ENCODE data around the gene CCT4. TPM values are rescaled to one million over a fixed set of nuclear protein-coding genes. Genes with fewer than 3 reads are reported as not detected.
"Not testable (repeated sequence)": the region's sequence is repeated elsewhere in the genome, so short reads cannot be mapped to it uniquely, and the experiment has no call there.

CCT4 gene, protein sequence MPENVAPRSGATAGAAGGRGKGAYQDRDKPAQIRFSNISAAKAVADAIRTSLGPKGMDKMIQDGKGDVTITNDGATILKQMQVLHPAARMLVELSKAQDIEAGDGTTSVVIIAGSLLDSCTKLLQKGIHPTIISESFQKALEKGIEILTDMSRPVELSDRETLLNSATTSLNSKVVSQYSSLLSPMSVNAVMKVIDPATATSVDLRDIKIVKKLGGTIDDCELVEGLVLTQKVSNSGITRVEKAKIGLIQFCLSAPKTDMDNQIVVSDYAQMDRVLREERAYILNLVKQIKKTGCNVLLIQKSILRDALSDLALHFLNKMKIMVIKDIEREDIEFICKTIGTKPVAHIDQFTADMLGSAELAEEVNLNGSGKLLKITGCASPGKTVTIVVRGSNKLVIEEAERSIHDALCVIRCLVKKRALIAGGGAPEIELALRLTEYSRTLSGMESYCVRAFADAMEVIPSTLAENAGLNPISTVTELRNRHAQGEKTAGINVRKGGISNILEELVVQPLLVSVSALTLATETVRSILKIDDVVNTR
- 182 and 249 TPM in 2 replicates for total RNA-seq

DNA sequence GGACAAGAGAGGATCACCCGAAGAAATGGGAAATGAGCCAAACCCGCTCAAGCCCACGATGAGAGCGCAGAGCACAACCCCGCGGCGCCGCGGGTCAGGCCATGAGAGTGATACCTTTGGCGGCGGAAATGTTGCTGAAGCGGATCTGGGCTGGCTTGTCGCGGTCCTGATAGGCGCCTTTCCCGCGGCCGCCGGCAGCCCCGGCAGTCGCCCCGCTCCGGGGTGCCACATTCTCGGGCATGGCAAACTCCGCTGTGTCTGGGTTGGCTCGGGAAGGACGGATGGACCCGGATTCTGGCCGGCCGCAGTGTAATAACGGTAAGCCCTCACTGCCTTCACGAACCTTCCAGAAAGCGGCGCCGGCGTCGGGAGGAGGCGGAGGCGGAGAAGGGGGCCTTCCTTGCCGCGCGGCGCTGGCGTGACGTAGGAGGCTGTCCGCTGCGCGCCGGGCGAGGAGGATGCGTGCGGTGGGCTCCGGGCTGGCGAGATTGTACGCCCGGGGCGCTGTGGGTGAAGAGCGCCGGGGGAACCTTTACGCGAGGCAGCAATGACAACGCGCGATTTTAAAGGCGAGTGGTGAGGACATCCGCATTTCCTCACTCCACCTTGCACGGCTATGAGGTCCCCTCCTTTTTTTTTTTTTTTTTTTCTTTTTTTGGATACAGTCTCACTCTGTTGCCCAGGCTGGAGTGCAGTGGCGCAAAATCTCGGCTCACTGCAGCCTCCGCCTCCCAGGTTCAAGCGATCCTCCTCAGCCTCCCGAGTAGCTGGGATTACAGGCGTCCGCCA is at the start of gene CCT4:
Gene CCT4, minus strand, starts transcription at position 390 of the 789 bp plus-strand sequence. Its CDS starts 149 bp downstream, at position 241.
- DNase-seq (ENCODE audit: low read depth) = peak; percentile 55

DNA sequence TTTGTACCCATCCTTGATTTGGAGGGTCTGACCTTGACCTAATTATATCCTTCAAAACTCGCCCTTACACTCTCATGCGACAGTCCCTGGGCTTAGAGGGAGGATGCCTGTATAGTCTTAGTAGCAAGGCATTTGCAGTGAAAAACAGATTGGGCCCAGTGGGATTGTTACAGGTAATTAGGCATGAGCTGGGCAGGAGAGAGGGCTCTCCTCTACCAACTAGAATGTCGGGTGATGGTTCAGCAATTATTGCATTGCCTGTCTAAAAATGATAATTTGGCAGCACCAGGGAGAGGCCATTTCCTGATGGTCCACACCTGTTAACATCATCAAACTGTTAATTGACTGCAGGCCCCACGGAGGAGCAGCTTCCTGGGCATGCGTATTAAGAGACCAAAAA is 49.4 kb upstream of the CCT4 start:
- no peak for DNase-seq (ENCODE audit: low read depth)

DNA sequence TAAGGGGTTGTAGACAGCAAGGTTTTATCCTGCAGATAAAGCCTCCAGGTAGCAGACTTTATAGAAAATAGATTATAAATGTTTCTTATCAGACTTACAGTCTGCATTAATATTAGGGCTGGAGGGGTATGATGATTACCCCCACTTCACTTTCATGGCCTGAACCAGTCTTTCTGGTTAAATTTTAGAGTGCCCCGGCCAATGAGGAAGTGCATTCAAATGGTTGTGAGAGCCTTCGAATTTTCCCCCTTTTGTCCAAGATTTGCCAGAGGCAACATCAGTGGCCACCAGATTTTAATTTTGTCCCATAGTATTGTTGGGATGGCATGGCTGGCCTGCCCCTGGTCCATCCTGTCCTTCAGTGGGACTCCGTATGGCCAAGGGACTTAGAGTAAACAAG is 48.6 kb upstream of the CCT4 start:
- DNase-seq (ENCODE audit: low read depth) = no peak

DNA sequence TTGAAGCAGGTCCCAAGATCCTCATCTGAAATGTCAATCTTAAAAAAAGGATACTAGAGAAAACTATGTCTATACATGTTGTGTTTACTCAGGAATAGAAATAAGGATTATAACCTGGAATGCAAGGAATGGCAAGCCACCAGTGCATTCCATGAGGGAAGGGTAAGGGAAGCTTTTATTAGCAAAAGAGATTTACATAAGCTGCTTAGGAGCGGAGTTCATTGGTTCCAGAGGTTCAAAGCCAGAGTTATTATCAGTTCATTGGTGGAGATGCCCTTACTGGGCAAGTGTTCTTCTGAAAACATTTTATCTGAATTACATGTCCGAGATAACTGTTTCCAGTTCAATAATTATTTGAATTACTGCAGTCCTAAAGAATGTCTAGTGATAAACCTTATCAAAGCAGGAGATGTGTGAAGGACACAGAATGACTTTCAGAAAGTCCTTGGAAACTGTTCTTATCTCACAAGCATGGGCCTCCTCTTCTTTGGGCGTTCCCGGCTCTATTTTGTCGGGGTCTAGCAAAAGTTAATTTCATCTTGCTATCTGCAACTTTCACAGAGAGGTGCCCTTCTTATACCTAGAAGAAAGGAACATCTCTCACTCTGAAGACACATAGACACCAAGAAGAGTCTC is 40.5 kb upstream of the CCT4 start:
- DNase-seq (ENCODE audit: low read depth) = no peak

DNA sequence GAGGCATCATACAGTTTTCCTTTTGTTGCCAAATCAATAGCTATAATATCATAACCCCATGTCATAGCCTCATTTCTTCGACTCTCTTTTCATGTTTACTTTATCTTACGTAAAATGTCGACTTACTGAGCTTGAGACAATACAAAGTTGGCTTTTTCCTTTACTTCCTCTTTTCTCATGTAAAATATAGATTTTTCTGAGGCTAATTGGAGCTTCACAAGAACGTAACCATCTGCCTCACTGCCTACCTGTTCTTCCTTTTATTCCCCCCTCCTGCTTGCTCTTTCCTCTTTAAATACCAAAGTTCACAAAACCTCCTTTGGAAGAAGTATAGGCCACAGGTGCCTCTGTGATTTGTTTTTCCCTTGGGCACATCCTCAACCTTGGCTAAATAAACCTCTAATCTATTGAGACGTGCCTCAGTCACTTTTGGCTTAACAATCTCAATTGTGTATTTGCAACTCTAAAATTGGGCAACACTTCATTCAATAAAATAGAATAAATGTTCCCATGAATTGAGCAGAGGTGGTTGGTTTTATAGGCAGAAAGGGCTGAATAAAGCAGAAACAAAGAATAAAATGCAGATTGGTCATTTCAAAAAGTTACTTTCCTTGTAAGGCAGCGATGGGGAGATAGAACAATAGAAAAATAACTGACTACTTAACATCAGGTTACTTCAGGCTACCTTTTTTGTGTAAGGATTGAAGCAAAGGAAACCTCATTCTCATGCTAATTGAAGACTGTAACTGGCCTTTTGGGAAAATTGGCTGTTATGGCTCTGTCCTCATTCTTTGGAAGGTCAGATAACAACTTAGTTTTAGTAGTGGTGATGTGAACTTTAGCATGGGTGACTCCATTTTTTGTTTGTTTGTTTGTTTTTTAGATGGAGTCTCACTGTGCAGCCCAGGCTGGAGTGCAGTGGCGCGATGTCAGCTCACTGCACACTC is 38.3 kb upstream of the CCT4 start:
- DNase-seq (ENCODE audit: low read depth) = no peak

DNA sequence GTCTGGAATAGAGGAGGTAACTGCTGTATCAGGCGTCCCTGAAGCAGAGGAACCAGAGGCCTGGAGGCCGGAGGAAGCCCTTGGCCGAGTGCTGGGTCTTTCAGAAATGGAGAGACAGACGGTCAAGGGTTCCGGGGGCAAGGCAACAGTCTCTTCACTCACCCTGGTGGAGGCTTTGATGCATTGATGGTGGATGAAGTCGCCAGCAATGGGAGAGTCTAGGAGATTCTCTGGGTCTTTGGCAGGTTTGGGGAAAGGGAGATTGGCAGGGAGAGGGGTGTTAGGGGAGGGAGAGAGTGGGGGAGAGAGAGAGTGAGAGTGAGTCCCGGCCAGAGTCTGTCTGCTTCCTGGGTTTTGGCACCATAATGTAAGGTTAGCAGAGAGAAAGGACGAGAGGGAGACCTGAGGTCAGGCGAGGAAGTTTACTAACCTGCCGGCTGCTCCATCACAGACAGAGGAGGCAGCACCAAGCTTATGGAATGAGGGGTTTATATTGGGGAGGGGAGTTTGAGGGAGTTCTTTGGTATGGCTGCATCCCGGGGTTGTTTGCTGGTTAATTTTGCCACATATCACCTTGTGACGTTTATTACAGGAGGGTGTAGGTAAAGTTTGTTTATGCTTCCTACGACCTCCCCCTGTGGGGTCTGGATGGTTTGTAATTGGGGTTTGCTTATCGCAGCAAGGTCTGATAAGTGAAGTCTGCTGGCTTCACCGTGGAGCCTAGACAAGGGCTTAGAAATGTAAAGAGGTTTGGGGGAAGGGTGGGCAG is 36.6 kb upstream of the CCT4 start:
- DNase-seq (ENCODE audit: low read depth) = no peak

DNA sequence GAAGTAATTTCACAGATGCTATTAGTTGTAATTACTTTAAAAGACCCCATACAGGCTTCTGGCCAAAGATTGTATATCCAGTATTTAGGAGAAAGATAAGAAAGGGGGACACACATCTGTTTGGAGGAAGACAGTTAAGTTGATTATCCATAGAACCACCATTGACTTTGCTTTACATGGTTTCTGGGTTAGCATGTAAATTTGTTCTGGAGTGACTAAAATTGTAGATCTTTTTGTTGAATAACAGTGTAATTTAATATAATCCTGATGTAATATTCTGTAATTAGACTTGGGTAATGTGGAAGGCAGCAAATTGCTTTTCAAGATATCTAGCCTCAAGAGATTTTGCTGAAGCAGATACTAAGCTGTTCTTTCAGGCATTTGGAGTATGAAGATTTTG is 34.3 kb upstream of the CCT4 start:
- DNase-seq (ENCODE audit: low read depth) = no peak

DNA sequence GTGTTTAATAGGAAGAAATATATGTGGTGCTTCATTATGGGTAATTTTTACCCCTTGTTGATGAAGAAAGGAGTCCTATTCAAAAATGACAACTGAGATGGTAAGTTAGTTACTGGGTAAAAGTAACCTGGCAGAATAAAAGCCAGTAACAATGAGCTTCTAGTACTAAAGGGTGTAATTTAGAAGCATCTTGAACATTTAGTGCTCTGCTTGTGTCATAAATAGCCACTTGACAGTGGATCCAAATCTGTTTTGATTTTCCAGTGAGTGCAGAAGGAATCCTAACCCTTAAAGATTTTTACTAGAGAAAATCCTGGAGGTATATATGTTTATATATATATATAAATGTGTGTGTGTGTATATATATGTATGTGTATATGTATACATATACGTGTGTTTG is 32.1 kb upstream of the CCT4 start:
- DNase-seq (ENCODE audit: low read depth) = no peak

DNA sequence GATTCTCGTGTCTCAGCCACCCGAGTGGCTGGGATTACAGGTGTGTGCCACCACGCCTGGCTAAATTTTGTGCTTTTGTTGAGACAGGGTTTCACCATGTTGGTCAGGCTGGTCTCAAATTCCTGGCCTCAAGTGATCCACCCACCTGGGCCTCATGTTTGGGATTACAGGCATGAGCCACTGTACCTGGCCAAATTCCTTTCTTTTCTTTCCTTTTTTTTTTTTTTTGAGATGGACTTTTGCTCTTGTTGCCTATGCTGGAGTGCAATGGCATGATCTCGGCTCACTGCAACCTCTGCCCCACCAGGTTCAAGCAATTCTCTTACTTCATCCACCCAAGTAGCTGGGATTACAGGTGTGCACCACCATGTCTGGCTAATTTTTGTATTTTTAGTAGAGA is 26.3 kb upstream of the CCT4 start:
- not testable (repeated sequence) for DNase-seq (ENCODE audit: low read depth)

DNA sequence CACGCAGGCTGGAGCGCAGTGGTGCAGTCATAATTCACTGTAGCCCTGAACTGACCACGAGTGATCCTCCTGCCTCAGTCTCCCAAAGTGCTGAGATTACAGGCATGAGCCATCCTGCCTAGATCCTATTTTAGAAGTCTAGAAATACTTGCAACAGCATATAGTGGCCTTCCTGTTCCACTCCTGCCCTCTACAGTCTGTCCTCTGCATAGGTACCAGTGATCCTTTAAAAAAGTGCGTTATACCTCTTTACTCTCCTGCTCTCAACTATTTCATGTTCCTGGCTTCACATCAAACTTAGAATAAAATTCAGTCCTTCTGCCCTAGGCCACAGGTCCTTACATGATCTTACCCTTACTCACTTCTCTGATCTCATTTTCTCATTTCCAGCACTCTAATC is 23.1 kb upstream of the CCT4 start:
- DNase-seq (ENCODE audit: low read depth) = peak; percentile 8

DNA sequence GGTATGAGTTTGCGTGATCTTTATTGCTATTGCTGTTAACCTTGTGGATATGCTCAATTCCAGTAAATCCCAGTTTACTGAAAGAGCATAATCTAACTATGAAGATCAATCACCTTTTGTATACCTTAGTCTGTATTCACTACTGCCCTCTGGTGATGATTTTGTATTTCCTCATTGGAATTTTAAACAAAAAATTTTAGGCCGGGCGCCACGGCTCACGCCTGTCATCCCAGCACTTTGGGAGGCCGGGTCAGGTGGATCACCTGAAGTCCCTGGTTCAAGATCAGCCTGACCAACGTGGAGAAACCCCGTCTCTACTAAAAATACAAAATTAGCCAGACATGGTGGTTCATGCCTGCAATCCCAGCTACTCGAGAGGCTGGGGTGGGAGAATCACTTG is 22.1 kb upstream of the CCT4 start:
- peak; percentile 18 for DNase-seq (ENCODE audit: low read depth)

DNA sequence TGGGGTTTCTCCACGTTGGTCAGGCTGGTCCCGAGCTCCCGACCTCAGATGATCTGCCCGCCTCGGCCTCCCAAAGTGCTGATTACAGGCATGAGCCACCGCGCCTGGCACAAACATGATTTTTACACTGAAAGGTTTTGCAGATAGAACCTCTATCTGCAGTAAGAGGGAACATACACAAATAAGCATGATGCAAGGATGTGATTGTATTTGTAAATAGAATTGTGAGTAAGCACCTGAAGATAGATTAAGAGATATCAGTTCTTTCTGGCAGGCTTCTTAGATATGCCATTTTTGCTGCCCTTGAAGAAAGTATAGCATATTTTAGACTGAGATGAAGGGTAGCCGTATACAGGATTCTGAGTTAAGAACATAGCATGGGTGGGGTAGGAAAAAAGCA is 20.7 kb upstream of the CCT4 start:
- no peak for DNase-seq (ENCODE audit: low read depth)

DNA sequence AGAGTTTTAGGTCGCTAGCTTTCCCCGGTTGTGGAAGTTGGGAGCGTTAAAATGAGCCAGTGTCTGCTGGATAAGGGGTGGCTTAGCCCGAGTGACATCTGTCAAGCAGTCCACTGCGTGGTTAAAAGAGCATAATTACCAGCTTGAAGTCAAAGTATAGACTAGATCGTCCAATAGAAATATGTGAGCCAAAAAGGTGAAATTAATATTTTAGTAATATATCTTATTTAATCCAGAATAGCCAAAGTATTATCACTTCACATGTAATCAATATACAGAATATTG is 17.7 kb upstream of the CCT4 start:
- DNase-seq (ENCODE audit: low read depth) = no peak

DNA sequence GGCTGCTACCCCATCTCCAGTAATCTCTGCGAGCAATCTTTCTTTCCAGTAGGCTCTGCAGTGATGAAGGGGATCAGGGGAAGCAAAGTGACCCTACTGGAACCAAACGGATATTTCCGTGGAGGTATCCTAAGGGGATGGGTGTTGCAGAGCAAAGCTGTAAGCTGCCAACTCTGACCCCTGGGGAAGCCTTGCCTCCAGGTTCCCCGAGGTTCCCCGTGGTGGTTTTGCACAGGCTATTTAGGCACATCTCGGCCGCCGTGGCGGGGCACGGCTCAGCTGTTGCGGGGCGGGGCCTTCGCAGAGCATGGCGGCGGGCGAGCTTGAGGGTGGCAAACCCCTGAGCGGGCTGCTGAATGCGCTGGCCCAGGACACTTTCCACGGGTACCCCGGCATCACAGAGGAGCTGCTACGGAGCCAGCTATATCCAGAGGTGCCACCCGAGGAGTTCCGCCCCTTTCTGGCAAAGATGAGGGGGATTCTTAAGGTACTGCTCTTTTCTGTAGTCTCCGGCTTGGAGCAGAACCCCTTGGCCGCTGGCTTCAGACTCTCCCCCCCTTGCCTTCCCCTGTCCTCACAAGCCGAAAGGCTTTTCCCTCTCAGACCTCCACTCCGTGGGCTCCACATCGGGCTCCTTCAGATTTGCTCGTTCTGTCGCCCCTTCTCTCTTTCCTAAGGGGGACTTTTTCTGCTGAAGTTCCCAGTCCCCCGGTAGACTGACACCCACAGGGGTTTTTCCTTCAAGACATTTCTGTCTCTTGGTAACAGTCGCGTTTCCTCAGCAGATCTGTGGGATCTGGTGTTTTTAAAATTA is 17.1 kb upstream of the CCT4 start, which contains the start of gene COMMD1:
Gene COMMD1, plus strand, starts transcription at position 303 of the 814 bp plus-strand sequence. Its CDS starts 5 bp downstream, at position 308.
- peak; percentile 48 for DNase-seq (ENCODE audit: low read depth)

DNA sequence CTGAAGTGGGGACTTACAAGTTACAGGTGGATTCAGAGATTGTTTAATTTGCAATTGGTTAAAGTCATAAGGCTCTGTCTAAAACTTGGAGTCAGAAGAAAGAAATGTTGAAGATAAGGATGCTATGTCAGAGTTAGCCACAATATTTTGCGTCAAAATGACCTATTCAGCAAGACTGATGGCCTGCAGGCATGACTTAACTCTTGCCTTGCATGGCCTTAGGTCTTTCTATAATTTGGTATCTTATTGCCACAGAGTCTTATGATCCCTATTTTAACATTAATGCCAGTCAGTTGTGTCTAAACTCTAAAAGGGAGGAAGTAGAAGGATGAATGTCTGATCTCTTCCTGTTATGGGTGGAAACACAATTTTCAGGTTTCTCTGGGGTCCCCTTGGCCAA is 11.8 kb upstream of the CCT4 start:
- no peak for DNase-seq (ENCODE audit: low read depth)

DNA sequence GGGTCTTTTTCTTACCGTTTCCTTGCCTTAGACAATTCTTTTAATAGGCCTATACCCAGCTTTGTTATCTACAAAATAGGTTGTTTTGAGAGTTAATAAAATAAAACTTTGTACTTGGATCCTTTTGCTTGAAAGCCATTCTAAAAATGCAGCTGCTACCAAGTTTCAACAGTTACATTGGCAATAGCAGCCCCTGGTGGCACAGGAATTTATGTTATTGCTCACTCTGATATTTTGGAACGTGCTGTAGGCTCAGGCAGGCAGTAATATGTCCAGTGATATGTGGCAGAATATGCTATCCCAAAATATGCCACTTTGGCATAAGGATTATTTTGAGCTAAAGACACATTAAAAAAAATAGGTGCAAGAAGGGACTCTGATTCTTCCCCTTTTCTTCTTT is 10.4 kb upstream of the CCT4 start:
- DNase-seq (ENCODE audit: low read depth) = peak; percentile 13

DNA sequence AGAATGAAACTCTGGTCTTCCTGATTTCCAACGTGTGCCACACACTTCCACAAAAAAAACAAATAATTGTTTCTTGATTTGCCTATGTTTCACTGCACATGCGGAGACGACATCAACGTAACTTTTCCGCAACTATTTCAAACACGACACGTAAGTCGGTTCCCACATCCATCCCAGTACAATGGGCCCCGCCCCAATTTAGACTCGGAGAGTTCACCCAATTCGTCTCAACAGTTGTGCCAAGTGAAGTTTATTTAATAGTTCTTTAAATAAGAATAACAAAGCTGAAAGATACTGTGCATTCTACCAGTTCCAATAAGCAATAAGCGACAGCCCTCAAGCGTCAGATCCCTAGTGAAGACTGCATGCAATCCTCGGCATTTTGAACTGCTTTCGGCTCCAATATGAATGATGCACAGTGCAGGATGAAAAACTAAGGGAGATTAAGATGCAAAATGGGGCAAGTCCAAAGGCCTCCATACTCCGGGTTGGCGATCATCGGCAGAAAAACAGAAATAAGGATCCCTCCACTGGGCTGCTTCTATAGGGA is 664 bp downstream of the CCT4 start:
- peak; percentile 34 for DNase-seq (ENCODE audit: low read depth)

DNA sequence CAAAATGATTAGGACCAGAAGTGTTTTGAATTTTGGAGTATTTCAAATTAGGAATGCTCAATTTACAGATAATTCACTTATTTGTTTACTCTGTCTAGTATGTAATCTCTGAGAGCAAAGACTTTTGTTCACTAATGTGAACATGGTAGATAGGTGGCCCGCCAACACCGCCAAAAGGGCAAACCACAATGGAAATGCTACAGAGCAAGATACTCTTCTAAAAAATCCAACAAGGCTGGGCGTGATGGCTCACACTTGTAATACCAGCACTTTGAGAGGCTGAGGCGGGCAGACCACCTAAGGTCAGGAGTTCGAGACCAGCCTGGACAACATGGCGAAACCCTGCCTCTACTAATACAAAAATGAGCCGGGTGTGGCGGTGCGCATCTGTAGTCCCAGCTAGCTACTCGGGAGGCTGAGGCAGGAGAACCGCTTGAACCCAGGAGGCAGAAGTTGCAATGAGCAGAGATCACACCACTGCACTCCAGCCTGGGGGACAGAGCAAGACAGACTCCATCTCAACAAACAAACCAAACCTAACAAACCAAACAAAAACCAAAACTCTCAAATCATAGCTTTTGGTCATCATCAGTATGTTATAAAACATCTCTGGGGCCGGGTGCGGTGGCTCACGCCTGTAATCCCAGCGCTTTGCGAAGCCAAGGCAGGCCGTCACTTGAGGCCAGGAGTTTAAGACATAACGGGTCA is 2.4 kb downstream of the CCT4 start:
- no peak for DNase-seq (ENCODE audit: low read depth)

DNA sequence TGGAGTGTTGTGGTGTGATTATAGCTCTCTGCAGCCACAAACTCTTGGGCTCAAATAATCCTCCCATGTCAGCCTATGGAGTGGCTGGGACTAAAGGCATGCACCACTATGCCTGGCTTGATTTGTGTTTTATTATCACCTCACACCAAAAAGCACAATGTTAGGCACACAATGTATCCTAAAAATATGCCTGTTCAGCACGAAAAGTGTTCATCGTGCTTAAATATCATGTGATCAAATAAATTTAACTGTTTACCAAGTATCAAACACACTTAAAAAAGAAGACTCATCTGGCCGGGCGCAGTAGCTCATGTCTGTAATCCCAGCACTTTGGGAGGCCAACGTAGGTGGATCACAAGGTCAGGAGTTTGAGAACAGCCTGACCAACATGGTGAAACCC is 5.6 kb downstream of the CCT4 start:
- DNase-seq (ENCODE audit: low read depth) = no peak
